SW480 (cell line): ENCODE data around the gene KLF15.

Experiments used
- DNase-seq: peaks from one replicate; pipeline ENCODE4 v3.0.0-alpha.2; 2016; ENCODE audit warnings: low spot score

KLF15 gene

GRCh38 chr3:126319701-126320295 is 37.4 kb downstream of the KLF15 start:
- DNase-seq = no peak

DNA sequence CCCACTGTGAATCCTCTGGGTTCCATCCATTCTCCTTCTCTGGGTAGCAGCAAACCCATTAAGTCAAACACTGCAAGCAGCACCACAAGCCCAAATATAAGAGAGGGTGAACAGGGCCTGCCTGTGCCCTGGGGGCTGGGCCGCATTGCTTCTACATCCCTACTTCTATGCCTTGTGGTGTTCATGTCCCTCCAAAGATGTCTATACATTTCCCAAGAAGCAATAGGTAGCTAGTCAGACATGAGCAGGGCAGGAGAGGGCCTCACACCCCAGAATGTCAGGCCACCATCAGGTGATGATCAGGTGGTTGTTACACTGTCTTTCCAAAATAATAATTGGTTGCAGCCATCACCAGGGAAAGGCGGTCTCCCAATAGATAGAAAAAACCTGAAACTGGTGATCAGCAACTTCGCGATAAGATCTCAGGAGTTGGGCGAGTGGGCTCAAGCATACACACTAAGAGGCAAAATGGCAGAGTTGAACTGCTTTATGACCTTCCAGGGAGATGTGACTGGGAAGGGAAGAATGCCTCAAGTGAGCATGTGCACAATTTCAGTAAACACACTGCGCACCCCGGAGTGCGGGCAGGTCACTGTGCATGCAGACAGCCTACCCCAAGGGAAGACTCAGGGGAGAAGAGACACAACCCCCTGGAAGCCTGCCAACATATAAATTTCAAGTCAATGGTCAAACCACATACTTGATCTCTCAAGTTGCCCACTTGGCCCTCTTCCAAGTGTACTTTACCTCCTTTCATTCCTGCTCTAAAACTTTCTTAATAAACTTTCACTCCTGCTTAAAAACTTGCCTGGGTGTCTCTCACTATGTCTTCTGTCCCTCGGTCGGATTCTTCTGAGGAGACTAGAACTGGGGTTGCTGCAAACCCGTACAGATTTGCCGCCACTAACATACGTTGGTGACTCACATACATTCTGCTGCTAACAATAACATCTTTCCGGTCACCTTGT is 39.9 kb downstream of the KLF15 start:
- DNase-seq = no peak

- no peak for DNase-seq
These were observed 40.7 kb downstream of the KLF15 start for GRCh38 chr3:126316501-126316939.

- no peak for DNase-seq
These were observed 41.2 kb downstream of the KLF15 start for GRCh38 chr3:126316031-126316461.

DNA sequence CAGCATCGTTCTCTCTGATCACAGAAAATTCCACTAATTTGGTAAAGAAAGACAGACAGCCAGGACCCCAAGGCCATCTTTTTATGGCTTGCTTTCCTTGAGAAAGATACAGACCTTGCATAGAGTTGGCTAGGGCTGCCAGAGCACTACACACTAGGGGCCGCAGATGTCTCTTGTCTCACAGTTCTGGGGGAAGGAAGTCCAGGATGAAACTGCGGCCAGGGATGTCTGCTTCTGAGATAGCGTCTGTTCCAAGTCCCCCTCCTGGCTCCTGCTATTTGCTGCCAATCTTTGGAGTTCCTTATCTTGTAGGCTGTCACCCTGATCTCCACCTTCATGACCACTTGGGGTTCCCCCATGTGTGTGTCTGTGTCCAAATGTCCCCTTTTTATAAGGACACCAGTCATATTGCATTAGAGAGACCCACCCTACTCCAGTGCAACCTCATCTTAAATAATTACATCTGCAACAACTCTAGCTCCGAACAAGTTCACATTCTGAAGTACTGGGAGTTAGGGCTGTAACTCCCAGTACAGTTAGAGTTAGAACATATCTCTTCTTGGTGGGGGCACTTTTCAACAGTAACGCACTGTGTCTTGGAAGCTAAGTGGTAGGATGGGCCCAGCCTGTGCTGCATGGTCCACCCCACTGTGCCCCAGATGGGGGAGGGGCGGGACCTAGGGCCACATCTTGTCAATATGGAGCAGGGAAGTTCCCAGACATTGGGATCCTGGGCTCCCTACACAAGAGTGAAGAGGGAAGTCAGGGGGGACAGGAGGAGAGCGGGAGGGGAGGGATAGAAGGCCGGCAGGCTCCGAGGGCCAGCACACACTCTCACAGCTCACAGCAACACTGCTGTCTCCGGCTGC is 42.2 kb downstream of the KLF15 start:
- no peak for DNase-seq

- DNase-seq = no peak
These were observed 42.9 kb downstream of the KLF15 start for GRCh38 chr3:126314305-126314789.

- DNase-seq = no peak
These were observed 43.5 kb downstream of the KLF15 start for GRCh38 chr3:126313580-126314304.

DNA sequence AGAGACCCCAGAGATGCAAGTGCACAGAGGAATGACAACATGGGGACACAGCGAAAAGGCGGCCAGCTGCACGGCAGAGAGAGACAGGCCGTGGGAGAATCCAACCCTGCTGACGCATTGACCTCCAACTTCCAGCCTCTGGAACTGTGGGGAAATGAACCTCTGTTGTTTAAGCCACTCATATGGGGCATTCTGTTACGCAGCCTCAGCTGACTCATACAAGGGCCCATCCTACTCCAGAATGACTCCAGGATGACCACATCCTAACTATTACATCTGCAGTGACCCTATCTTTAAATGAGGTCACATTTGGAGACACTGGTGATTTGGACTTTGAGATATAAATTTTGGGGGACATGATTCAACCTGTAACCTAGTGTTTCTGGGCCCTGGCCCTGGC is 44.0 kb downstream of the KLF15 start:
- no peak for DNase-seq

GRCh38 chr3:126312341-126312740 is 44.9 kb downstream of the KLF15 start:
- DNase-seq = no peak

- DNase-seq = no peak
These were observed 45.8 kb downstream of the KLF15 start for GRCh38 chr3:126311338-126311978.

DNA sequence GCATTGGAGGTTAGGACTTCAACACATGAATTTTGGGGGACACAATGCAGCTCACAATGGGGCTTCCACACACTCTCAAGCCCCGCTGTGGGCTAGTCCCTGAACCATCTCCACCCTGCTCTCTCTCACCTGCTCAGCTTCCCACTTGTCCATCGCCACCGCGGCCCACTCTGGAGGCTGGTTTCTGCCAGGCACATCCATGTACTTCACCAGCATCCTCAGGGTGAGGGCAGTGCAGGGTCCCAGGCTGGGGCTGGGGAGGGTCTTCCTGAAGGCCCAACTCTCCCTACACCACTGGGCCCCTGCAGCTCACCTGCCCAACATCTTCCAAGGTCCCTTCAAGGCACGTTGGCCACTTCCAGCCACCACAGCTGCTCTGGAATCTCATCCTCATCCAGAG is 46.4 kb downstream of the KLF15 start:
- DNase-seq = no peak

- DNase-seq = no peak
These were observed 47.1 kb downstream of the KLF15 start for GRCh38 chr3:126309861-126310655.

GRCh38 chr3:126309165-126309564 is 48.0 kb downstream of the KLF15 start:
- DNase-seq = no peak

DNA sequence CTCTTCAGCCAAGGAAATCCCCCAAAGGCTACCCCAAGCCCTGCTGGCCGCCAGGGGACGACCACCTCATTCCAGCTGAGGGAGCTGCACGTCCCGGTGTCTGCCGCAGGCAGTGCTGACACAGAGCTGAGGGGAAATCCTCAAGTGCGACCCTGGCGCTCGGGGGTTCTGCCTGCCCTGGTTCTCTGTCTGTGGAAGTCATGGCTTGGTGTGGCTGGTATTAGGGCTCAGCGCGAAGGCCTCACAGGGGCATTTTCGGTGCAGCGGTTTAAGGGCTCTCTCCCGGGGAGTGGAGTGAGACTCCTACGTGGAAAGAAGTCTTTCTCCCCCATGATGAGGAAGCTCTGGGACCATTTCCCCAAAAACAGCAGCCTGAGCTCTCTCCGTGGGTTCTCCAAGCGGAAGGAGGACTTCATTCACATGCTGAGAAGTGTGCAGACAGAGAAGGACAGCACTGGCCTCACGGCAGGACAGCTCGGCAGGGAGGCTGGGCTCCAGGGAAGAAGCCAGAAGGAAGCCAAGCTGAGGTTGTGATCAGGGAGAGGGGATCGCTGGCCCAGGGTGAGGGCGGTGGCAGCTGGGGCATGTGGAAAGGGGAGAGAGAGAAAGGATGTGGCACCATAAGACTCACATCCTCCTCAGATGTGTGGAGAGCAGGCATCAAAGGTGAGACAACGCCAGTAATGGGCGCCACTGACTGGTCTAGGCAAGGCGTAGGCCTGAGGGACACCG is 48.6 kb downstream of the KLF15 start:
- DNase-seq = no peak

DNA sequence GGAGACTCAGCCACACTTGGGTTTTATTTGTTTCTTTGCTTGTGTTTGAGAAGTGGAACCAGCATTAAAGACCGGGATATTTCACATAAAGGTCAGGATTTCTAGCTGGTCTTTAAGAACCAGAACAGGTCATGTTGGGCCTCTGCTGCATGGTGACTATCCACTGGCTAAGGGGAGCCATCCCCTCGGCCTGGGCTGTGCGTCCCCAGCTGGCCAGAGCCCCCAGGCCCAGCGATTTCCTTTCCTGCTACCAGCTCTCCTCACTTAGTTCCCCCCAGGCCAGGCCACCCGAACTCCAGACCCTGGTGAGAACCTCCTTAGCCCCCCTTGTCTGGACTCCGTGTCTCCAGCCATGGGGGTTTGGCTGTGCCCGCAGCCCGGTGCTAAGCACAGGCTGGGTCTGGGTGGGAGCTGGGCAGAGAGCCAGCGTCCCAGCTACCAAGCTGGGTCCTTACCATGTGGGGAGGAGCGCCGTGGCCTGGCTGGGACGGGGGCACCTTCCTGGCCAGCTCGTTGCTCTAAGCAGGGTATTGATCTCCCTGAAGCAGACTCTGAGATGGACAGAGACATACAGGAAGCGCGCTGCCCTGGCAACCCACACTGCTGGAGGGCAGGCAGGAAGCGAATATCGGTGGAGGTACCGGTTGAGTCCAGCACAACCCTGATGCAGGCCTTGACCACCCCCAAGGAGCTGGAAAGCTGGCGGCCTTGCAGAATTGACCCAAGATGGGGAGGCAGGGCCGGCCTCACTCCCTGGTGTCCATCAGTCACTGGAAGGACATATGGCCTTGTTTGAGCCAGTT is 49.4 kb downstream of the KLF15 start:
- DNase-seq = no peak

DNA sequence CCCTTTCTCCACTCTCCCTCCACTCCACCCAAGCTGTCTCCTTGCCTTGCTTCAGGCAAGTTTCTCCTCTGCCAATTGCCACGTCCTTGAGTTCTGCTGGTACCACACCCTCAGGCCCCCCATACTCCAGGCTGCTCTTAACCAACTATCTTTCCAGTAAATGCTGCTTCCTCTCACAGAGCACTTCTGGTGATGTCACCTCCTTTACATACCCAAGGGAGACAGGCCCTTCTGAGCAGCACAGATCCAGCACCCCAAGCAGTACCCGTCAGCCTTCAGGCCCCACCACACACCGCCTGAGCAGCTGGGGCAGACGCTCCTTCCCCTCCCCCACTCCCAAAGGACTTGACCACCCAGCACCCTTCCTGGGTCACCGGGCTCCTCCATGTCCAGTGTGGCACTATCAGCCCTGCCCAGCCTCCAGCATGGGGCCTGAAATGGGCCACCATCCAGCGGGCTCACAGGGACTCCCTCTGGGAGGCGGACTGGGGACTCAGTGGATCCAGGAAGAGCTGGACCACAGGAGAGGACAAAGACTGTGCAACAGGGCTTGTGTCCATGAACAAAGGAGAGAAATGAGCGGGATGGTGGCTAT is 50.2 kb downstream of the KLF15 start:
- no peak for DNase-seq

DNA sequence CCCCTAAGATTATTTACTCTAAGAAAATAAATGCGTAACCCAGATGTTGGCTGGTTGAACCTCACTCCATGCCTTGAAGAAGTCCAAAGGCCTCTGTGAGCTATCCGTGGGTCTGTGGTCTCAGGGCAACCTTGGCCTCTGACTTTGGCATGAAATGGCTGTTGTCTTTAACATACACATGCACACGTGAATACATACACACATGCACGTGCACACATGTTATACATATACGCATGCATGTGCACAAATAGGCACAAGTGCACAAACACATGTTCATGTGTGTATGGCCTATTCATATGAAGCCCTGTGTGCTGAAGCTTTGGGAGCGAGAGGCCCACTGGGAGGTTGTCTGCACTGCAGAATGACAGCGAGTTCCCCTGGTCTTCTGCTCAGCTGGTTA is 50.8 kb downstream of the KLF15 start:
- no peak for DNase-seq

- no peak for DNase-seq
These were observed 51.8 kb downstream of the KLF15 start for GRCh38 chr3:126305427-126305826.
